HEK293 (cell line): ENCODE results near the gene PEAK3.

ENCODE experiments used
- BCL11A ChIP-seq: fragments of 450-650 bp; formaldehyde crosslinking; IDR thresholded peaks from 2 replicates; pipeline ENCODE4 v1.5.1; 2016; ENCODE audit warnings: low read depth, missing biosample characterization, missing genetic modification characterization
- CTCF ChIP-seq: fragments of 450-650 bp; formaldehyde crosslinking; IDR thresholded peaks from 2 replicates; pipeline ENCODE4 v1.5.1; 2016; ENCODE audit warnings: missing biosample characterization, missing genetic modification characterization
- HOXA7 ChIP-seq: sonication (generic); formaldehyde crosslinking; IDR thresholded peaks from 2 replicates; pipeline ENCODE4 v1.8.1; 2022; ENCODE audit warnings: missing genetic modification reagents, borderline replicate concordance
- ZBTB20 ChIP-seq: fragments of 450-650 bp; formaldehyde crosslinking; IDR thresholded peaks from 2 replicates; pipeline ENCODE4 v1.5.1; 2016; ENCODE audit warnings: missing biosample characterization, missing genetic modification characterization
- ZNF10 ChIP-seq: fragments of 450-650 bp; formaldehyde crosslinking; IDR thresholded peaks from 2 replicates; pipeline ENCODE4 v1.5.1; 2017; ENCODE audit warnings: missing biosample characterization, missing genetic modification characterization
- ZNF302 ChIP-seq: fragments of 450-650 bp; formaldehyde crosslinking; IDR thresholded peaks from 2 replicates; pipeline ENCODE4 v1.5.1; 2016; ENCODE audit warnings: missing biosample characterization, missing genetic modification characterization, low read depth
- ZNF747 ChIP-seq: fragments of 450-650 bp; formaldehyde crosslinking; IDR thresholded peaks from 2 replicates; pipeline ENCODE4 v1.5.1; 2016; ENCODE audit warnings: missing biosample characterization, missing genetic modification characterization

- no peak for TF ChIP-seq CTCF (tag by site-specific recombination)
- 0 out of 2 replicates have a peak, but pooled peaks have one; percentile 37 for TF ChIP-seq ZBTB20
- TF ChIP-seq ZNF10 (tag by site-specific recombination): no peak
- TF ChIP-seq HOXA7 (CRISPR knock-in tag): no peak
- TF ChIP-seq ZNF302 (tag by site-specific recombination): no peak
- no peak for TF ChIP-seq BCL11A (tag by site-specific recombination)
- no peak for TF ChIP-seq ZNF747 (tag by site-specific recombination)
Observed at GRCh38 chr19:2276429-2276986, 5.5 kb downstream of the PEAK3 start.
